Measurements from ENCODE around the gene DNAJC4. TPM values are rescaled to one million over a fixed set of nuclear protein-coding genes. Genes with fewer than 3 reads are reported as not detected.

Gene DNAJC4
- total RNA-seq, 2 donors from 2014 or later, result 55.8 to 63.8 TPM

DNA sequence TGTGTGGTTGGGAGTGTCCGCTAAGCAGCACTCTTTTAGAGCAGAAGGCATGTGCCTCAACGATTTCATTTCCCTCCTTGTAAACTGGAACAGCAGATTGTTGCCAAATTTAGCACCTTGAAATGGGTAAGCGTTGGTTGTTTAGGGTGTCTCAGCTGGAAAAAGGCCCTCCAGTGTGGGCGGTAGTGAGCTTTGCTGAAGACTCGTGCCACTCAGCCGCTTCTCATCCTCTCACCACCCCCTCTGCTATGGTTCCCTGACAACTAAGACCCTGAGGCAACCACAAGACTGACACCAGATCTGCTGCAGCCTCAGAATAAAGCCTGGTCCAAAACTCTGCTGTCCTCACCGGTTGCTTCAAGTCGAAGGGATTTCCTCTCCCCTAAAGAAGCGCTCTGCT, 33.7 kb upstream of the DNAJC4 start:
- Histone ChIP-seq H3K27me3 (replicated peaks; ENCODE audit: insufficient read depth) (no peaks in the 10 kb centered on the region), H3K9me3 (no peaks in the 10 kb centered on the region), H3K4me3 (no peak overlapping the region), H3K36me3 (peaks cover 15 to 35% of the 10 kb centered on the region in 2 donors), H3K27ac (no peak overlapping the region), H3K4me1 (replicated peaks) (no peaks in the 10 kb centered on the region)
- intact Hi-C loops (cut with DNase I), result no loop called here
- TF ChIP-seq, protein P1, sequence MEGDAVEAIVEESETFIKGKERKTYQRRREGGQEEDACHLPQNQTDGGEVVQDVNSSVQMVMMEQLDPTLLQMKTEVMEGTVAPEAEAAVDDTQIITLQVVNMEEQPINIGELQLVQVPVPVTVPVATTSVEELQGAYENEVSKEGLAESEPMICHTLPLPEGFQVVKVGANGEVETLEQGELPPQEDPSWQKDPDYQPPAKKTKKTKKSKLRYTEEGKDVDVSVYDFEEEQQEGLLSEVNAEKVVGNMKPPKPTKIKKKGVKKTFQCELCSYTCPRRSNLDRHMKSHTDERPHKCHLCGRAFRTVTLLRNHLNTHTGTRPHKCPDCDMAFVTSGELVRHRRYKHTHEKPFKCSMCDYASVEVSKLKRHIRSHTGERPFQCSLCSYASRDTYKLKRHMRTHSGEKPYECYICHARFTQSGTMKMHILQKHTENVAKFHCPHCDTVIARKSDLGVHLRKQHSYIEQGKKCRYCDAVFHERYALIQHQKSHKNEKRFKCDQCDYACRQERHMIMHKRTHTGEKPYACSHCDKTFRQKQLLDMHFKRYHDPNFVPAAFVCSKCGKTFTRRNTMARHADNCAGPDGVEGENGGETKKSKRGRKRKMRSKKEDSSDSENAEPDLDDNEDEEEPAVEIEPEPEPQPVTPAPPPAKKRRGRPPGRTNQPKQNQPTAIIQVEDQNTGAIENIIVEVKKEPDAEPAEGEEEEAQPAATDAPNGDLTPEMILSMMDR (IDR thresholded peaks at IDR 0.05), result no peak
- TF ChIP-seq POLR2A (IDR thresholded peaks at IDR 0.05) (no peak), POLR2AphosphoS5 (IDR thresholded peaks at IDR 0.05) (no peak)
- no peak for DNase-seq (ENCODE audit: low spot score)
- 70% methylated on average over 9 of the region's 9 CpGs for WGBS

DNA sequence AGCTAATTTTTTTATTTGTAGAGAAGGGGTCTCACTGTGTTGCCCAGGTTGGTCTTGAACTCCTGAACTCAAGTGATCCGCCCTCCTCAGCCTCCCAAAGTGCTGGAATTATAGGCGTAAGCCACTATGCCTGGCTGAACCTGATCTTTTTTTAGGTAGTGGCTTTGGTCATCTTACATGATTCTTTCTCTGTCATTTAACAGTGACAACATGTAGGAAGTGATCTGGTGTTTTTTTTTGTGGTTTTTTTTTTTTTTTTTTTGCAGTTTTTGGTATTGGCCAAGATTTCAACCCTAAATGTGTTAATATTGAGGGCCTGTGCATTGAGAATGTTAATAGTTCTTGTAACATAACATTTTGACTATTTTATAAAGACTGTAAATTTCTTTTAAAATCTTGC, 31.8 kb upstream of the DNAJC4 start:
- TF ChIP-seq POLR2A (IDR thresholded peaks at IDR 0.05), result no peak
- TF ChIP-seq, protein P1 (IDR thresholded peaks at IDR 0.05), result no peak
- no peak for TF ChIP-seq POLR2AphosphoS5 (IDR thresholded peaks at IDR 0.05)
- 97% methylated on average over 2 of the region's 2 CpGs for WGBS
- H3K36me3 ChIP-seq, result peaks cover 15 to 36% of the 10 kb centered on the region in 2 donors

DNA sequence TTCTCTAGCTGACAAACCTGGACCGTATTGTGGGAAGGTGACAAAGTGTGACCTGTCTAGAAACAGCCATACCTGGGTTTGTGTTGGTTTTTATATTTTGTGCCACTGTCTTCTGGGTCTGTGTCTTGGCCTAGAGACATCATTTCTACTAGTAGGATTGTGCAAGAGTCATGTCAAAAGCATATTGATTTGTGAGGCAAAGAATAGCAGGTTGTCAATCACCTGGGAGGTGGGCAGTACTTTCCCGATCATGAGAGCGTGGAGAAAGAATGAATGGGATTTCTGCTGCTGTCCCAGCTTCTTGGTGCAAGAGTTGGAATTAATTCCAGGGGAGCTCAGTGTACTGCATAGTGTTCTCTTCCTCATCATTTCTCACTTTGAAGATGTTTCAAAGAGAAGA, 28.8 kb upstream of the DNAJC4 start:
- no peak for DNase-seq (ENCODE audit: low spot score)
- intact Hi-C loops (cut with DNase I), result no loop called here
- Histone ChIP-seq H3K36me3 (peaks cover 9 to 17% of the 10 kb centered on the region in 2 donors), H3K27ac (no peak overlapping the region), H3K4me3 (no peak overlapping the region), H3K27me3 (replicated peaks; ENCODE audit: insufficient read depth) (no peaks in the 10 kb centered on the region), H3K9me3 (no peaks in the 10 kb centered on the region), H3K4me1 (replicated peaks) (no peaks in the 10 kb centered on the region)
- 80% methylated on average over 3 of the region's 3 CpGs for WGBS
- TF ChIP-seq, protein P1 (IDR thresholded peaks at IDR 0.05), result no peak
- TF ChIP-seq POLR2A (IDR thresholded peaks at IDR 0.05), result no peak
- no peak for TF ChIP-seq POLR2AphosphoS5 (IDR thresholded peaks at IDR 0.05)

More for the DNA sequence above, 31.8 kb upstream of the DNAJC4 start:
- H3K27me3 ChIP-seq (replicated peaks; ENCODE audit: insufficient read depth), result no peaks in the 10 kb centered on the region
- H3K27ac ChIP-seq, result no peak overlapping the region
- no peak overlapping the region for H3K4me3 ChIP-seq
- no peaks in the 10 kb centered on the region for H3K9me3 ChIP-seq
- intact Hi-C loops (cut with DNase I), result no loop called here
- no peaks in the 10 kb centered on the region for H3K4me1 ChIP-seq (replicated peaks)
- DNase-seq (ENCODE audit: low spot score), result no peak

DNA sequence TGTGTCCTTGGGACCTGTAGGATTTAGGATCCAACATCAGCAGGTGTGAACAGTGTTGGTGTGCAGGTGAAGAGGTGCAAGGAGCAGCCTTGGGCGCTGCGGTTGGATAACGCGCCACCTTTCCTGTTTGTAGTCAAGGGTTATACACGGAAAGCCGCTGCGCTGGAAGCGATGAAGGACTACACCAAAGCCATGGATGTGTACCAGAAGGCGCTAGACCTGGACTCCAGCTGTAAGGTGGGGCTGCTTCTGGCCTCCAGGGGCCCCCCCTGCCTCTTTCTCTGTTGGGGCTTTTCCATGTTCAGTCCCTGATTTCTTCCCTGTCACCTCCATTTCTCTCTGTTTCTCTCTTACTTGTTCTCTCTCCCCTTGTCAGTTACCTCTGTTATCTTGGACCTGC, 27.4 kb upstream of the DNAJC4 start:
- 96% methylated on average over 9 of the region's 9 CpGs for WGBS
- no peak for DNase-seq (ENCODE audit: low spot score)
- TF ChIP-seq POLR2A (IDR thresholded peaks at IDR 0.05) (no peak), POLR2AphosphoS5 (IDR thresholded peaks at IDR 0.05) (no peak)
- TF ChIP-seq, protein P1 (IDR thresholded peaks at IDR 0.05), result no peak
- no peaks in the 10 kb centered on the region for H3K27me3 ChIP-seq (replicated peaks; ENCODE audit: insufficient read depth)
- no peak overlapping the region for H3K4me3 ChIP-seq
- H3K27ac ChIP-seq, result no peak overlapping the region
- H3K36me3 ChIP-seq, result peaks cover 5 to 17% of the 10 kb centered on the region in 2 donors
- no peaks in the 10 kb centered on the region for H3K9me3 ChIP-seq
- no peaks in the 10 kb centered on the region for H3K4me1 ChIP-seq (replicated peaks)
- intact Hi-C loops (cut with DNase I), result no loop called here

DNA sequence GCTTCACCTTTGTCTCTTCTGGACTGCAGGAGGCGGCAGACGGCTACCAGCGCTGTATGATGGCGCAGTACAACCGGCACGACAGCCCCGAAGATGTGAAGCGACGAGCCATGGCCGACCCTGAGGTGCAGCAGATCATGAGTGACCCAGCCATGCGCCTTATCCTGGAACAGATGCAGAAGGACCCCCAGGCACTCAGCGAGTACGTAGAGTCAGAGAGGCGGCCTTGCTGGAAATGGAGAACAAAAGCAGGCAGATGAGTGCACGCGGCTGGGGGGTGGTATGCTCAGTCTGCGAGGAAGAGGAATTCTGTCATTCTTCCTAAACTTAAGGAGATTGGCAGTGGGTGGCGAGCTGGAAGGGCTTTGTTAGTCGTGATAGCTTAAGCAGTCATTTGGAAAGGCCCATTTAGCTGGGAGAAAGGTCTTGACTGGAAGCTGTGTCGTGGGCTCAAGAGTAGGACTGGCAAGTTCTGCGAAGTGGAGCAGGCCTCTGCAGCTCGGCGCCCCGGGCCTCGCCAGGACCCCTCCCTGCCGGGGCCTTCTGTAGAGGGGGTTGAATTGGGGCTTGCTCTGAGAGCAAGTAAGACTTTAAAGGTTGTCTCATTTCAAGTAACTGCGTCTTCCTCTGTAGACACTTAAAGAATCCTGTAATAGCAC, 26.8 kb upstream of the DNAJC4 start:
- no peak for DNase-seq (ENCODE audit: low spot score)
- 80% methylated on average over 27 of the region's 27 CpGs for WGBS
- H3K36me3 ChIP-seq, result peaks cover 5 to 17% of the 10 kb centered on the region in 2 donors
- no peak overlapping the region for H3K27ac ChIP-seq
- H3K4me3 ChIP-seq, result no peak overlapping the region
- no peaks in the 10 kb centered on the region for H3K4me1 ChIP-seq (replicated peaks)
- intact Hi-C loops (cut with DNase I), result no loop called here
- H3K9me3 ChIP-seq, result no peaks in the 10 kb centered on the region
- no peaks in the 10 kb centered on the region for H3K27me3 ChIP-seq (replicated peaks; ENCODE audit: insufficient read depth)
- TF ChIP-seq POLR2A (IDR thresholded peaks at IDR 0.05), result no peak

Measured in prostate gland (tissue), 2 donors.